IPS-20b (cell line): ENCODE measurements around the gene MCF2L.

ENCODE experiments used
- H3K27ac ChIP-seq: one replicate; pipeline ENCODE4 v1.5.1; 2013; ENCODE audit warnings: low read length
- H3K27me3 ChIP-seq: 2 replicates; pipeline ENCODE4 v1.6.1; 2013; ENCODE audit warnings: mild to moderate bottlenecking, low read length, inconsistent platforms; ENCODE audit not compliant: insufficient read depth
- H3K36me3 ChIP-seq: 2 replicates; pipeline ENCODE4 v1.6.1; 2013; ENCODE audit warnings: low read depth, mild to moderate bottlenecking, inconsistent platforms, low read length, moderate library complexity; ENCODE audit not compliant: insufficient read depth
- H3K4me1 ChIP-seq: 2 replicates; pipeline ENCODE4 v1.6.1; 2013; ENCODE audit warnings: mild to moderate bottlenecking, control low read depth, inconsistent platforms, low read length, moderate library complexity; ENCODE audit not compliant: insufficient read depth
- H3K4me3 ChIP-seq: 2 replicates; pipeline ENCODE4 v1.5.1; 2013; ENCODE audit warnings: mild to moderate bottlenecking, low read length, inconsistent platforms
- H3K9ac ChIP-seq: 2 replicates; pipeline ENCODE4 v1.6.1; 2013; ENCODE audit warnings: low read depth, mild to moderate bottlenecking, inconsistent platforms, low read length, moderate library complexity
- H3K9me3 ChIP-seq: 2 replicates; pipeline ENCODE4 v1.6.1; 2013; ENCODE audit warnings: mild to moderate bottlenecking, low read depth, low read length, inconsistent platforms; ENCODE audit not compliant: insufficient read depth

Gene MCF2L

GRCh38 chr13:112968380-112968909 lies 569 bp upstream of the MCF2L start:
- Histone ChIP-seq H3K9ac (no peak overlapping the region), H3K4me1 (peaks cover 5% of the 10 kb centered on the region; the same call in 1 of the 2 replicates), H3K27me3 (peaks cover 33% of the 10 kb centered on the region), H3K36me3 (no peaks in the 10 kb centered on the region), H3K9me3 (peaks cover 3% of the 10 kb centered on the region; the same call in 1 of the 2 replicates), H3K27ac (no peak overlapping the region), H3K4me3 (peak overlapping the region; percentile 83)

- H3K9me3 ChIP-seq: peaks cover 3% of the 10 kb centered on the region; the same call in 1 of the 2 replicates
- peak overlapping the region; percentile 63; the same call in 1 of the 2 replicates for H3K9ac ChIP-seq
- no peak overlapping the region for H3K27ac ChIP-seq
- H3K4me1 ChIP-seq: peaks cover 5% of the 10 kb centered on the region; the same call in 1 of the 2 replicates
- H3K4me3 ChIP-seq: peak overlapping the region; percentile 83
- peaks cover 33% of the 10 kb centered on the region for H3K27me3 ChIP-seq
- no peaks in the 10 kb centered on the region for H3K36me3 ChIP-seq
Observed at GRCh38 chr13:112969692-112970338, 801 bp downstream of the MCF2L start.

GRCh38 chr13:112970552-112971287 lies 1.7 kb downstream of the MCF2L start:
- Histone ChIP-seq H3K36me3 (no peaks in the 10 kb centered on the region), H3K27ac (no peak overlapping the region), H3K4me3 (no peak overlapping the region), H3K4me1 (peaks cover 5% of the 10 kb centered on the region; the same call in 1 of the 2 replicates), H3K9ac (no peak overlapping the region), H3K27me3 (peaks cover 33% of the 10 kb centered on the region), H3K9me3 (peaks cover 3% of the 10 kb centered on the region; the same call in 1 of the 2 replicates)

GRCh38 chr13:112971288-112971643 lies 2.3 kb downstream of the MCF2L start:
- Histone ChIP-seq H3K27ac (no peak overlapping the region), H3K4me1 (peaks cover 5% of the 10 kb centered on the region; the same call in 1 of the 2 replicates), H3K27me3 (peaks cover 33% of the 10 kb centered on the region), H3K36me3 (no peaks in the 10 kb centered on the region), H3K9me3 (peaks cover 3% of the 10 kb centered on the region; the same call in 1 of the 2 replicates), H3K4me3 (no peak overlapping the region), H3K9ac (no peak overlapping the region)

- Histone ChIP-seq H3K4me1 (peaks cover 5% of the 10 kb centered on the region; the same call in 1 of the 2 replicates), H3K4me3 (no peak overlapping the region), H3K9me3 (peaks cover 3% of the 10 kb centered on the region; the same call in 1 of the 2 replicates), H3K36me3 (no peaks in the 10 kb centered on the region), H3K27me3 (peaks cover 33% of the 10 kb centered on the region), H3K9ac (no peak overlapping the region), H3K27ac (no peak overlapping the region)
Observed at GRCh38 chr13:112972258-112972657, 3.2 kb downstream of the MCF2L start.

- Histone ChIP-seq H3K4me1 (peaks cover 5% of the 10 kb centered on the region; the same call in 1 of the 2 replicates), H3K27me3 (peaks cover 27% of the 10 kb centered on the region)
Observed at GRCh38 chr13:112972867-112973576, 4.0 kb downstream of the MCF2L start.

GRCh38 chr13:112973577-112973951 lies 4.5 kb downstream of the MCF2L start:
- Histone ChIP-seq H3K27me3 (peaks cover 22% of the 10 kb centered on the region), H3K27ac (no peak overlapping the region), H3K36me3 (no peaks in the 10 kb centered on the region), H3K4me3 (no peak overlapping the region), H3K9me3 (peaks cover 3% of the 10 kb centered on the region; the same call in 1 of the 2 replicates), H3K9ac (no peak overlapping the region), H3K4me1 (peaks cover 5% of the 10 kb centered on the region; the same call in 1 of the 2 replicates)

More at GRCh38 chr13:112972867-112973576, 4.0 kb downstream of the MCF2L start:
- peaks cover 3% of the 10 kb centered on the region; the same call in 1 of the 2 replicates for H3K9me3 ChIP-seq
- no peak overlapping the region for H3K27ac ChIP-seq
- H3K36me3 ChIP-seq: no peaks in the 10 kb centered on the region
- H3K4me3 ChIP-seq: no peak overlapping the region
- H3K9ac ChIP-seq: no peak overlapping the region

- Histone ChIP-seq H3K4me1 (peaks cover 5% of the 10 kb centered on the region; the same call in 1 of the 2 replicates), H3K27ac (no peak overlapping the region), H3K9ac (no peak overlapping the region), H3K36me3 (no peaks in the 10 kb centered on the region), H3K27me3 (peaks cover 22% of the 10 kb centered on the region), H3K4me3 (no peak overlapping the region), H3K9me3 (peaks cover 3% of the 10 kb centered on the region; the same call in 1 of the 2 replicates)
Observed at GRCh38 chr13:112974125-112974524, 5.1 kb downstream of the MCF2L start.

- peaks cover 3% of the 10 kb centered on the region; the same call in 1 of the 2 replicates for H3K9me3 ChIP-seq
- peaks cover 1% of the 10 kb centered on the region; the same call in 1 of the 2 replicates for H3K4me1 ChIP-seq
- H3K36me3 ChIP-seq: no peaks in the 10 kb centered on the region
- peaks cover 17% of the 10 kb centered on the region for H3K27me3 ChIP-seq
- no peak overlapping the region for H3K9ac ChIP-seq
- H3K4me3 ChIP-seq: no peak overlapping the region
- H3K27ac ChIP-seq: no peak overlapping the region
Observed at GRCh38 chr13:112974671-112975070, 5.7 kb downstream of the MCF2L start.

GRCh38 chr13:112975401-112975939 lies 6.5 kb downstream of the MCF2L start:
- Histone ChIP-seq H3K9ac (no peak overlapping the region), H3K4me1 (no peaks in the 10 kb centered on the region), H3K9me3 (peaks cover 3% of the 10 kb centered on the region; the same call in 1 of the 2 replicates), H3K27me3 (peaks cover 9% of the 10 kb centered on the region), H3K4me3 (no peak overlapping the region), H3K27ac (no peak overlapping the region), H3K36me3 (no peaks in the 10 kb centered on the region)

GRCh38 chr13:112976526-112976925 lies 7.5 kb downstream of the MCF2L start:
- H3K9me3 ChIP-seq: peaks cover 1% of the 10 kb centered on the region; the same call in 1 of the 2 replicates
- H3K4me3 ChIP-seq: no peak overlapping the region
- H3K36me3 ChIP-seq: no peaks in the 10 kb centered on the region
- no peaks in the 10 kb centered on the region for H3K4me1 ChIP-seq
- H3K27me3 ChIP-seq: no peaks in the 10 kb centered on the region
- H3K9ac ChIP-seq: no peak overlapping the region
- no peak overlapping the region for H3K27ac ChIP-seq
